Measurements from ENCODE around the gene FOXP1. TPM values are rescaled to one million over a fixed set of nuclear protein-coding genes. Genes with fewer than 3 reads are reported as not detected.
A peak's percentile ranks its signal among the peaks of the same experiment; 100 is the strongest.

Gene FOXP1
- total RNA-seq, 2 donors from 2014 or later = 41.7 to 94.3 TPM

DNA sequence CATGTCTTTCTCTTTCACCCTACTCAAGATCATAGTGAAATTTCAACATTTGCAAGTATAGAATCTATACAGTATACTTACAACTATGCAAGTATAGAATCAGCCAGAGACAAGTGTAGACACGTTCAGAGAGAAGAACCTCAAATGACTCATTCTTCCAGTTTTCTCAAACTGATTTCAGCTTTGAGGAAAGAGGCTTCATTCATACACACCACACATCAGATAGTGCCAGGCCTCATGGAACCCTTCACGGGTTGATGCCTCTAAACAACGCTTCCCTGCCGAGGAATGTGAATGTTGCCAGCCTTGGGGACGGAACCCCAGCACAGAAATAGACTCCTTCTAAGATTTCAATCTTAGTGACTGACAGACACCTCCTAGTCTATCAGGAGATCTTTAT is 135.7 kb downstream of the FOXP1 start:
- Histone ChIP-seq H3K27me3 (ENCODE audit: control insufficient read depth, insufficient read depth, low read length, poor library complexity, severe bottlenecking) (no peaks in the 10 kb centered on the region), H3K27ac (ENCODE audit: low read depth, low read length) (no peak overlapping the region), H3K9me3 (ENCODE audit: control insufficient read depth, low read length) (no peaks in the 10 kb centered on the region), H3K4me1 (ENCODE audit: control insufficient read depth, insufficient read depth, low read length) (peaks cover 5% of the 10 kb centered on the region), H3K9ac (ENCODE audit: extremely low read depth, low read length, poor library complexity, severe bottlenecking) (no peak overlapping the region), H3K4me3 (ENCODE audit: low read length) (no peak overlapping the region), H3K36me3 (ENCODE audit: control insufficient read depth, insufficient read depth, low read length) (no peaks in the 10 kb centered on the region)
- Mint-ChIP-seq H3K4me3 (no peak overlapping the region), H3K4me1 (peaks cover 43% of the 10 kb centered on the region), H3K27ac (peak overlapping the region; percentile 33), H3K27me3 (ENCODE audit: insufficient read depth) (no peaks in the 10 kb centered on the region), H3K9me3 (no peaks in the 10 kb centered on the region), H3K36me3 (ENCODE audit: low read depth) (no peaks in the 10 kb centered on the region)
- 82 to 86% methylated on average over 5 of the region's 5 CpGs for WGBS, 2 experiments (ENCODE audit: insufficient coverage in 1 of 2, insufficient read length in 1 of 2)
- TF ChIP-seq, protein P1, sequence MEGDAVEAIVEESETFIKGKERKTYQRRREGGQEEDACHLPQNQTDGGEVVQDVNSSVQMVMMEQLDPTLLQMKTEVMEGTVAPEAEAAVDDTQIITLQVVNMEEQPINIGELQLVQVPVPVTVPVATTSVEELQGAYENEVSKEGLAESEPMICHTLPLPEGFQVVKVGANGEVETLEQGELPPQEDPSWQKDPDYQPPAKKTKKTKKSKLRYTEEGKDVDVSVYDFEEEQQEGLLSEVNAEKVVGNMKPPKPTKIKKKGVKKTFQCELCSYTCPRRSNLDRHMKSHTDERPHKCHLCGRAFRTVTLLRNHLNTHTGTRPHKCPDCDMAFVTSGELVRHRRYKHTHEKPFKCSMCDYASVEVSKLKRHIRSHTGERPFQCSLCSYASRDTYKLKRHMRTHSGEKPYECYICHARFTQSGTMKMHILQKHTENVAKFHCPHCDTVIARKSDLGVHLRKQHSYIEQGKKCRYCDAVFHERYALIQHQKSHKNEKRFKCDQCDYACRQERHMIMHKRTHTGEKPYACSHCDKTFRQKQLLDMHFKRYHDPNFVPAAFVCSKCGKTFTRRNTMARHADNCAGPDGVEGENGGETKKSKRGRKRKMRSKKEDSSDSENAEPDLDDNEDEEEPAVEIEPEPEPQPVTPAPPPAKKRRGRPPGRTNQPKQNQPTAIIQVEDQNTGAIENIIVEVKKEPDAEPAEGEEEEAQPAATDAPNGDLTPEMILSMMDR (conservative IDR thresholded peaks at IDR 0.05) = no peak
- DNase-seq = no peak

DNA sequence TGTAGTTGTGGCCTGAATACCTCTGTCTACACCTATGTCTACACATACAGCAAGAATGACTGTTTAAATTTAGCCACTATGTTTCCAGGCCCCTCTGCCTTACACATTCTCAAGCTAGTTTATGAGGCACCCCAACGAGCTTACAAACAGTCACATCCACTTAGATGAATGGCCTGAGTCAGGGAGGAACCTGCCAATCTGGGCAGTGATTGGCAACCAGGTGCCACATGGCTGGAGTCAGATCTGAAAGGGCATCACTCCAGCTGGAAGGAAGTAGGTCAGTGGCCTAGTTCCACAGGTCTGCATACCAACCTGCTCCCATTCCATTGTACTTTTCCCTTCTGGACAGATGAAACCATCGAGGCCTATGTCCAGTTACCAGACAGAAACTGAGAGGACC is 136.3 kb downstream of the FOXP1 start:
- no peak overlapping the region for H3K27ac Mint-ChIP-seq
- 88 to 89% methylated on average over 1 to 2 of the region's 2 CpGs for WGBS, 2 experiments (ENCODE audit: insufficient coverage in 1 of 2, insufficient read length in 1 of 2)
- Histone ChIP-seq H3K27ac (ENCODE audit: low read depth, low read length) (no peak overlapping the region), H3K9ac (ENCODE audit: extremely low read depth, low read length, poor library complexity, severe bottlenecking) (no peak overlapping the region), H3K36me3 (ENCODE audit: control insufficient read depth, insufficient read depth, low read length) (no peaks in the 10 kb centered on the region), H3K4me1 (ENCODE audit: control insufficient read depth, insufficient read depth, low read length) (peaks cover 5% of the 10 kb centered on the region), H3K9me3 (ENCODE audit: control insufficient read depth, low read length) (no peaks in the 10 kb centered on the region), H3K27me3 (ENCODE audit: control insufficient read depth, insufficient read depth, low read length, poor library complexity, severe bottlenecking) (no peaks in the 10 kb centered on the region), H3K4me3 (ENCODE audit: low read length) (no peak overlapping the region)
- no peaks in the 10 kb centered on the region for H3K36me3 Mint-ChIP-seq (ENCODE audit: low read depth)
- TF ChIP-seq, protein P1 (conservative IDR thresholded peaks at IDR 0.05) = no peak
- H3K4me3 Mint-ChIP-seq = no peak overlapping the region
- no peaks in the 10 kb centered on the region for H3K9me3 Mint-ChIP-seq
- peaks cover 37% of the 10 kb centered on the region for H3K4me1 Mint-ChIP-seq
- no peak for DNase-seq
- H3K27me3 Mint-ChIP-seq (ENCODE audit: insufficient read depth) = no peaks in the 10 kb centered on the region

DNA sequence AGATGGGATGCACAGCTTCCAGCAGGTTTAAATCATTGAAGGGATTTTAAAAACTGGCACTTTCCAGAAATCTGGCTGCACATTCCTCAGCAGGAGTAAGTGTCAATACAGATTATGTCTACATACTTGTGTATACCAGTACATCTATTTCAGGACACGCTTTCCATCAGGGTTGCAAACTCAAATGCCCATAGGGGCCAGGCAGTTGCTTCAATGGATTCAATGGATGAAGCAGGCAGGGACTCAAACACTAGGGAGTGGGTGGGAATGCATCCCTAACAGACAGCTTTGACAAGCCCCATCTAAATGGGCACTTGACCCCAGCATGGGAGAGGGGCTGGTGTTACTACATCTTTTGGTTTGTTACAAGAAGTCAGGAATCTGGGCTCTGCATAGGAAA is 136.8 kb downstream of the FOXP1 start:
- H3K9ac ChIP-seq (ENCODE audit: extremely low read depth, low read length, poor library complexity, severe bottlenecking) = no peak overlapping the region
- Mint-ChIP-seq H3K4me1 (peaks cover 32% of the 10 kb centered on the region), H3K9me3 (no peaks in the 10 kb centered on the region), H3K27me3 (ENCODE audit: insufficient read depth) (no peaks in the 10 kb centered on the region), H3K36me3 (ENCODE audit: low read depth) (no peaks in the 10 kb centered on the region), H3K4me3 (no peak overlapping the region), H3K27ac (no peak overlapping the region)
- 96 to 100% methylated on average over 1 of the region's 1 CpG for WGBS, 2 experiments (ENCODE audit: insufficient coverage in 1 of 2, insufficient read length in 1 of 2)
- no peak overlapping the region for H3K27ac ChIP-seq (ENCODE audit: low read depth, low read length)
- TF ChIP-seq, protein P1 (conservative IDR thresholded peaks at IDR 0.05) = no peak
- H3K27me3 ChIP-seq (ENCODE audit: control insufficient read depth, insufficient read depth, low read length, poor library complexity, severe bottlenecking) = no peaks in the 10 kb centered on the region
- H3K4me3 ChIP-seq (ENCODE audit: low read length) = no peak overlapping the region
- H3K4me1 ChIP-seq (ENCODE audit: control insufficient read depth, insufficient read depth, low read length) = peaks cover 5% of the 10 kb centered on the region
- H3K9me3 ChIP-seq (ENCODE audit: control insufficient read depth, low read length) = no peaks in the 10 kb centered on the region
- no peaks in the 10 kb centered on the region for H3K36me3 ChIP-seq (ENCODE audit: control insufficient read depth, insufficient read depth, low read length)
- no peak for DNase-seq
